Thyroid gland (tissue), 4 donors: ENCODE results near the gene CIDEC. TPM values are rescaled to one million over a fixed set of nuclear protein-coding genes. Genes with fewer than 3 reads are reported as not detected.
A peak's percentile ranks its signal among the peaks of the same experiment; 100 is the strongest.
"Not testable (repeated sequence)": the region's sequence is repeated elsewhere in the genome, so short reads cannot be mapped to it uniquely, and the experiment has no call there.

Experiments used
- DNase-seq, 2 donors: peaks; one replicate each; pipeline ENCODE4 v3.0.0-alpha.2; 2019
- H3K27ac ChIP-seq, 3 donors: fragments of 200-600 bp; sonication (generic); 1 replicate in 2 of 3; 2 replicates in 1 of 3; pipeline ENCODE4 v1.5.1; 2016 to 2019; ENCODE audit warnings: mild to moderate bottlenecking in 1 of 3, moderate library complexity in 1 of 3
- H3K27me3 ChIP-seq: fragments of 200-600 bp; sonication (generic); one replicate; pipeline ENCODE4 v1.5.1; 2019
- H3K36me3 ChIP-seq, 2 donors: fragments of 200-600 bp; sonication (generic); one replicate each; pipeline ENCODE4 v1.5.1; 2016 to 2019
- H3K4me1 ChIP-seq, 2 donors: fragments of 200-600 bp; sonication (generic); one replicate each; pipeline ENCODE4 v1.5.1; 2017 to 2019
- H3K4me3 ChIP-seq, 3 donors: fragments of 200-600 bp; sonication (generic); replicated peaks in 1 of 3; 1 replicate in 2 of 3; 2 replicates in 1 of 3; pipeline ENCODE4 v1.5.1; 2016; ENCODE audit warnings: mild to moderate bottlenecking in 1 of 3
- H3K9me3 ChIP-seq: fragments of 200-600 bp; sonication (generic); one replicate; pipeline ENCODE4 v1.5.1; 2017
- POLR2A ChIP-seq, 2 donors: fragments of 450-650 bp; IDR thresholded peaks; one replicate each; pipeline ENCODE4 v1.6.1; 2017; ENCODE audit warnings: antibody characterized with exemption in 2 of 2, mild to moderate bottlenecking in 2 of 2, moderate library complexity in 1 of 2
- WGBS, 2 donors: methylation state at CpG; one replicate each; pipeline ENCODE4 v1.1.5; 2017; 5-methylcytosine and 5-hydroxymethylcytosine counted together
- intact Hi-C: fragments of 100-400 bp; cut with DNase I; formaldehyde crosslinking; loops from one replicate; pipeline ENCODE4 v1.15.1; 2023
- total RNA-seq, 4 donors: library from RNA; depleted of rRNA; stranded (reverse); fragments of >200 nt; gene quantifications; one replicate each; pipeline ENCODE4 v1.2.3, GENCODE V29; 2016
- TF ChIP-seq, protein P1 (sequence below), 6 experiments: fragments of 200-600 bp in 3 of 6; fragments of 450-650 bp in 3 of 6; sonication (generic) in 3 of 6; IDR thresholded peaks; one replicate each; pipeline ENCODE4 v1.5.1; 2016 to 2019; ENCODE audit warnings: antibody characterized with exemption in 6 of 6, mild to moderate bottlenecking in 2 of 6, inconsistent platforms in 1 of 6, moderate library complexity in 1 of 6

Gene CIDEC
- total RNA-seq, 4 donors from 2014 or later: 2.2 to 9.4 (median 3.0) TPM

- DNase-seq, H3K36me3 ChIP-seq, H3K9me3 ChIP-seq, H3K27ac ChIP-seq, H3K27me3 ChIP-seq, intact Hi-C loops, H3K4me3 ChIP-seq: not testable (repeated sequence)
- TF ChIP-seq, protein P1, sequence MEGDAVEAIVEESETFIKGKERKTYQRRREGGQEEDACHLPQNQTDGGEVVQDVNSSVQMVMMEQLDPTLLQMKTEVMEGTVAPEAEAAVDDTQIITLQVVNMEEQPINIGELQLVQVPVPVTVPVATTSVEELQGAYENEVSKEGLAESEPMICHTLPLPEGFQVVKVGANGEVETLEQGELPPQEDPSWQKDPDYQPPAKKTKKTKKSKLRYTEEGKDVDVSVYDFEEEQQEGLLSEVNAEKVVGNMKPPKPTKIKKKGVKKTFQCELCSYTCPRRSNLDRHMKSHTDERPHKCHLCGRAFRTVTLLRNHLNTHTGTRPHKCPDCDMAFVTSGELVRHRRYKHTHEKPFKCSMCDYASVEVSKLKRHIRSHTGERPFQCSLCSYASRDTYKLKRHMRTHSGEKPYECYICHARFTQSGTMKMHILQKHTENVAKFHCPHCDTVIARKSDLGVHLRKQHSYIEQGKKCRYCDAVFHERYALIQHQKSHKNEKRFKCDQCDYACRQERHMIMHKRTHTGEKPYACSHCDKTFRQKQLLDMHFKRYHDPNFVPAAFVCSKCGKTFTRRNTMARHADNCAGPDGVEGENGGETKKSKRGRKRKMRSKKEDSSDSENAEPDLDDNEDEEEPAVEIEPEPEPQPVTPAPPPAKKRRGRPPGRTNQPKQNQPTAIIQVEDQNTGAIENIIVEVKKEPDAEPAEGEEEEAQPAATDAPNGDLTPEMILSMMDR (IDR thresholded peaks at IDR 0.05): peak; percentile 30 to 68 (median 47)
- peaks cover 3 to 16% of the 10 kb centered on the region in 2 donors for H3K4me1 ChIP-seq
- WGBS, 2 donors: 38 to 40% methylated on average over 4 of the region's 4 CpGs
Observed at GRCh38 chr3:9848860-9849259, 31.2 kb downstream of the CIDEC start.

- H3K4me3 ChIP-seq, intact Hi-C loops, H3K9me3 ChIP-seq, DNase-seq, H3K36me3 ChIP-seq, H3K27me3 ChIP-seq: not testable (repeated sequence)
- Histone ChIP-seq H3K4me1 (peaks cover 7 to 18% of the 10 kb centered on the region in 2 donors), H3K27ac (peak overlapping the region in 1 of 3 donors; percentile 5)
- WGBS, 2 donors: 50 to 58% methylated on average over 8 to 9 of the region's 9 CpGs
Observed at GRCh38 chr3:9847870-9848269, 32.2 kb downstream of the CIDEC start.

DNA sequence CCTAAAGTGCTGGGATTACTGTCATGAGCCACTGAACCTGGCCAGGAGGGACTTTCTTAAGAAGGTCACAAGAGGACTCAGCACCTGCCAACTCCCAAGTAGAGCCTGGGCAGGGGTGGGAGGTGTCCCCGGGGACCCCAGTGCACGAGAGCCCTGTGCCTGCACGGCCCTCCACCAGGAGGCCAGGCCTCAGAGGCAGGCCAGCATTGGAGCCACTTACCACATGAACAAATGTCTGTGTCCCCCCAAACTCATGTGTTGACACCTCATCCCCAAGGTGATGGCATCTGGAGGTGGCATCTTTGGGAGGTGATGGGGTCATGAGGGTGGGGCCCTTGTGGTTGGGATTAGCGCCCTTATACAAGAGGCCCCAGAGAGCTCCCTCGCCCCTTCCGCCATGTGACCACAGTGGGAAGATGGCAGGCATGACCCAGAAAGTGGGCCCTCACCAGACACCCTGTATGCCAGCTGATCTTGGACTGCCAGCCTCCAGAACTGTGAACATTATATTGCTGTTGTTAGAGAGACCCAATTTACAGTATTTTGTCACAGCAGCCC is 33.0 kb downstream of the CIDEC start:
- Histone ChIP-seq H3K4me1 (peaks cover 6 to 17% of the 10 kb centered on the region in 2 donors), H3K4me3 (no peak overlapping the region), H3K27me3 (no peaks in the 10 kb centered on the region), H3K36me3 (no peaks in the 10 kb centered on the region), H3K9me3 (no peaks in the 10 kb centered on the region), H3K27ac (no peak overlapping the region)
- intact Hi-C loops: no loop called here
- DNase-seq: no peak
- 90 to 96% methylated on average over 6 of the region's 6 CpGs for WGBS, 2 donors
- TF ChIP-seq POLR2A (IDR thresholded peaks at IDR 0.05): no peak
- TF ChIP-seq, protein P1 (IDR thresholded peaks at IDR 0.05): no peak

DNA sequence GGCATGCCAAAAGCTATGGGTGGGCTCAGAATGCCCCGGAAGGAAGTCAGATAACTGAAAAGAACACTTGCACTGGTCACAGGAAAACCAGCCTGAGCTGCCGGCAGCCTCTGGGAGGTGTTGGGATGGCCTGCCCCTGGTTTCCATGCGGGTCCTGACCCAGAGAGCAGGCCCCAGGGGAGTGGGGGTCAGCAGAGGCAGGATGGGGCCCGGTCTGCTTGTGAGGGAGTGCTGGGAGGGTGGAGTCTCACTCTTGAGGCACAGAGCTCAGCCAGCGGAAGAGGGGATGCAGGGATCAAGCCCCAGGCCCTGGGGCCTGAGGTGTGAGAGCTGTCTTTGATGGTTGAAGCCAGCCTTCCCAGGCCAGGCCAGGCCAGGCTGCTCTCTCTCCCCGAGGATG is 33.8 kb downstream of the CIDEC start:
- 59 to 91% methylated on average over 5 to 6 of the region's 6 CpGs for WGBS, 2 donors
- Histone ChIP-seq H3K4me3 (no peak overlapping the region), H3K36me3 (peaks cover 6% of the 10 kb centered on the region in 2 donors), H3K4me1 (peaks cover 6 to 14% of the 10 kb centered on the region in 2 donors), H3K27me3 (no peaks in the 10 kb centered on the region), H3K27ac (no peak overlapping the region), H3K9me3 (no peaks in the 10 kb centered on the region)
- intact Hi-C loops: no loop called here
- no peak for DNase-seq
- TF ChIP-seq POLR2A (IDR thresholded peaks at IDR 0.05): no peak
- TF ChIP-seq, protein P1 (IDR thresholded peaks at IDR 0.05): no peak

- intact Hi-C loops: no loop called here
- Histone ChIP-seq H3K9me3 (no peaks in the 10 kb centered on the region), H3K4me1 (peaks cover 6 to 14% of the 10 kb centered on the region in 2 donors), H3K36me3 (peaks cover 9 to 15% of the 10 kb centered on the region in 2 donors), H3K27me3 (no peaks in the 10 kb centered on the region), H3K4me3 (peak within 1 kb of the TSS; percentile 11 to 63 (median 57)), H3K27ac (peak within 1 kb of the TSS; percentile 29 to 78 (median 75))
- peak; percentile 97 to 98 for DNase-seq
- WGBS, 2 donors: 0% methylated on average over 9 to 20 of the region's 42 CpGs
- TF ChIP-seq, protein P1 (IDR thresholded peaks at IDR 0.05): no peak
- TF ChIP-seq POLR2A (IDR thresholded peaks at IDR 0.05): peak in 1 of 2 donors; percentile 93
Observed at GRCh38 chr3:9843715-9844438, 36.2 kb downstream of the CIDEC start, which contains the start of gene RPUSD3. RPUSD3 (minus strand) TSS chr3:9844008; CDS start chr3:9843990, 18 bp downstream.
